ENCODE results near the gene OR52N1. TPM values are rescaled to one million over a fixed set of nuclear protein-coding genes. Genes with fewer than 3 reads are reported as not detected.

OR52N1 gene
- polyA plus RNA-seq, 1 donor from 2014 or later, result not detected

GRCh38 chr11:5753943-5754342, 37.1 kb downstream of the OR52N1 start, which contains the start of gene OR52N4:
Gene OR52N4 (plus strand): TSS chr11:5754243. CDS start chr11:5754741, 498 bp downstream.
- Mint-ChIP-seq H3K27me3 (no peaks in the 10 kb centered on the region), H3K9me3 (no peaks in the 10 kb centered on the region), H3K4me3 (no peak within 1 kb of the TSS), H3K27ac (peak within 1 kb of the TSS in 1 of 3 donors; percentile 80), H3K36me3 (peaks cover 4% of the 10 kb centered on the region), H3K4me1 (no peaks in the 10 kb centered on the region)

- no peak overlapping the region for H3K27ac Mint-ChIP-seq
- no peak overlapping the region for H3K4me3 Mint-ChIP-seq
- no peaks in the 10 kb centered on the region for H3K36me3 Mint-ChIP-seq
- H3K27me3 Mint-ChIP-seq, result no peaks in the 10 kb centered on the region
- H3K4me1 Mint-ChIP-seq, result no peaks in the 10 kb centered on the region
- peaks cover 0 to 2% (median 0%) of the 10 kb centered on the region in 3 donors for H3K9me3 Mint-ChIP-seq
These were observed 41.2 kb downstream of the OR52N1 start for GRCh38 chr11:5749836-5750235.

GRCh38 chr11:5746614-5747013, 44.5 kb downstream of the OR52N1 start:
- no peaks in the 10 kb centered on the region for H3K27me3 Mint-ChIP-seq
- peaks cover 1 to 4% (median 3%) of the 10 kb centered on the region in 3 donors for H3K9me3 Mint-ChIP-seq

GRCh38 chr11:5738431-5738830, 52.6 kb downstream of the OR52N1 start:
- H3K27ac Mint-ChIP-seq, result no peak overlapping the region

More at GRCh38 chr11:5746614-5747013, 44.5 kb downstream of the OR52N1 start:
- Mint-ChIP-seq H3K4me1 (no peaks in the 10 kb centered on the region), H3K27ac (no peak overlapping the region), H3K4me3 (no peak overlapping the region), H3K36me3 (no peaks in the 10 kb centered on the region)

GRCh38 chr11:5737670-5738392, 53.2 kb downstream of the OR52N1 start:
- Mint-ChIP-seq H3K4me1 (no peaks in the 10 kb centered on the region), H3K27ac (no peak overlapping the region), H3K4me3 (no peak overlapping the region), H3K36me3 (peaks cover 5% of the 10 kb centered on the region), H3K9me3 (peaks cover 0 to 10% (median 7%) of the 10 kb centered on the region in 3 donors), H3K27me3 (peaks cover 1% of the 10 kb centered on the region)

More at GRCh38 chr11:5738431-5738830, 52.6 kb downstream of the OR52N1 start:
- Mint-ChIP-seq H3K4me1 (no peaks in the 10 kb centered on the region), H3K36me3 (peaks cover 5% of the 10 kb centered on the region), H3K4me3 (no peak overlapping the region), H3K27me3 (peaks cover 1% of the 10 kb centered on the region), H3K9me3 (peaks cover 0 to 10% (median 7%) of the 10 kb centered on the region in 3 donors)

GRCh38 chr11:5737091-5737490, 54.0 kb downstream of the OR52N1 start:
- Mint-ChIP-seq H3K4me3 (no peak overlapping the region), H3K27ac (no peak overlapping the region), H3K9me3 (peaks cover 0 to 10% (median 7%) of the 10 kb centered on the region in 3 donors), H3K27me3 (peaks cover 1% of the 10 kb centered on the region), H3K36me3 (peaks cover 5% of the 10 kb centered on the region), H3K4me1 (no peaks in the 10 kb centered on the region)

Other genes with a start within 250 kb of the OR52N1 start
- gene OR52H1, start 242.7 kb downstream of the OR52N1 start, polyA plus RNA-seq, result not detected
- not detected for gene OR52B6, start 210.4 kb downstream of the OR52N1 start, polyA plus RNA-seq
- not detected for gene TRIM6, start 194.6 kb downstream of the OR52N1 start, polyA plus RNA-seq
- 22.9 TPM for gene TRIM34, start 166.3 kb downstream of the OR52N1 start, polyA plus RNA-seq
- 4.5 TPM for gene TRIM5, start 106.2 kb downstream of the OR52N1 start, polyA plus RNA-seq
- gene TRIM22, start 101.5 kb downstream of the OR52N1 start, polyA plus RNA-seq, result 210 TPM
- not detected for gene OR56B1, start 54.8 kb downstream of the OR52N1 start, polyA plus RNA-seq
- gene OR52N4, start 37.0 kb downstream of the OR52N1 start, polyA plus RNA-seq, result 0.75 TPM
- gene OR52N5, start 7.9 kb downstream of the OR52N1 start, polyA plus RNA-seq, result not detected
- gene OR52N2, start 17.7 kb upstream of the OR52N1 start, polyA plus RNA-seq, result not detected
- gene OR52E6, start 50.6 kb upstream of the OR52N1 start, polyA plus RNA-seq, result not detected
- gene OR52E8, start 66.4 kb upstream of the OR52N1 start, polyA plus RNA-seq, result not detected
- not detected for gene OR52E4, start 89.4 kb upstream of the OR52N1 start, polyA plus RNA-seq
- not detected for gene OR52E5, start 101.9 kb upstream of the OR52N1 start, polyA plus RNA-seq
- gene OR56A3, start 151.0 kb upstream of the OR52N1 start, polyA plus RNA-seq, result not detected
- gene OR56A5, start 177.2 kb upstream of the OR52N1 start, polyA plus RNA-seq, result not detected
- not detected for gene OR52L1, start 195.7 kb upstream of the OR52N1 start, polyA plus RNA-seq
- not detected for gene OR56A4, start 215.7 kb upstream of the OR52N1 start, polyA plus RNA-seq
- not detected for gene OR56A1, start 239.5 kb upstream of the OR52N1 start, polyA plus RNA-seq